Amygdala (tissue), 56 donors: ENCODE data around the gene HOXA3.

Experiments
- DNase-seq, 56 donors: peaks; one replicate each; lab custom pipeline; 2025; lab: John Stamatoyannopoulos, UW

Gene HOXA3

DNA sequence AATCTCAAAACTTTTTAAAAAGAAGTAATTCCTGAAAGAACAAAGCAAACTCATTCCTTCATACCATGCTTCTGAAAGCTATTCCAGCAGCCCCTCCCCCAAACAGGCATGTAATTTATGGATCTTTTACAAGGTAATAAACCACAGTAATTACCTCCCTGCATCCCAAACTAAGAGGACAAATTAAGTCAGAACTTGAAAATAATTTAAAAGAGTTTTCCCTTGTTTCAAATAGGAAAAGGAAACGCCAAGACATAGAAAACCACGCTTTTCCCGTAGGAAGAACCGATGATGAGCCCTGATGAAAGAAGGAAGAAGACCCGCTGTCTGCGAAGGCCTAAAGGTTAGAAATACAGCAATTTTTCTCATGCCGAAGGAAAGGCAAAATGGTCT is 30.7 kb downstream of the HOXA3 start:
- no peak for DNase-seq

- DNase-seq: no peak
These were observed 32.9 kb downstream of the HOXA3 start for GRCh38 chr7:27119412-27119911.

GRCh38 chr7:27118580-27118979 is 33.8 kb downstream of the HOXA3 start:
- DNase-seq: no peak

- no peak for DNase-seq
These were observed 34.4 kb downstream of the HOXA3 start for GRCh38 chr7:27117887-27118491.

- DNase-seq: no peak
These were observed 35.2 kb downstream of the HOXA3 start for GRCh38 chr7:27116962-27117886.

DNA sequence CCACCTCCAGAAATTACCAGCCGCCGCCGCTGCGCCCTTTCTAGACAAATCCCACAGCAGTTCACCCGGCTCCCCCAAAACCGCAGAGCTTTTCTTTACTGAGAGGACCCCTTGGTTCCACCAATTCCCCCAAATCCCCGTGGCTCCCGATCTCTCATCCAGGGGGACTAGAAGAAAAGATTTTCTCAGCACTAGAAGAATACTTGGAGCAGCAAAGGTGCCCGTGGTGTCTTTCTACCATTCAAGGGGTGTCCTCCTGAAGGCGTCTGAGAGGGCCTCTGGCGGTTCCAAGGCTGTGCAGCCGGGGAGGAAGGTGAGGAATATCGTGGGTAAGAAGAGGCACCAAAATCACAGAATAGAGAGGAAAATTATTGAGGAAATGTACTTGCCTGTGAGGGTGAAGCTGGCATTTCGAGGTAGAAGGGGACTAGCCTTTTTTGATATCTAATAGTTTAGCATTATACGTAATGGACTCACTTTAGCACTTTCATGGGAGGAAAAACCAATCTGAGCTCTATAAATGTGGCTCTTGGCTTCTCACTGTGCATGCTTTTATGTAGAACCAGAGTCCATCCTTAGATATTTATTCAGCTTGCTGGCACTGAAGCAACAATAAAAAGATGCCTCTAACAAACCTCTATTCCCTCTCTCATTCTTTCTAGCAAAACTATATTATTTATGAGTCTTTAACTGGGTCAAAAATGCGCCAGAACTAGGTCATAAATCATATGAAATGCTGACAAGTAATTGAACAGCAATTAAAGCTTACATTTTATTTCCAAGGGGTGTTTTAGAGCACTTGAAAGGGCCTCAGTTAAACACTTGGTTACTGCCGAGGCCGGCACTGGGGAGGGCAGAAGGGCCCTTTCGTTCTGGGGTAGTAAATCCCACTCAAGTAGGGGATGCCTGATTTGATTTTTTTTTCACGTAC is 36.1 kb downstream of the HOXA3 start:
- DNase-seq: no peak

DNA sequence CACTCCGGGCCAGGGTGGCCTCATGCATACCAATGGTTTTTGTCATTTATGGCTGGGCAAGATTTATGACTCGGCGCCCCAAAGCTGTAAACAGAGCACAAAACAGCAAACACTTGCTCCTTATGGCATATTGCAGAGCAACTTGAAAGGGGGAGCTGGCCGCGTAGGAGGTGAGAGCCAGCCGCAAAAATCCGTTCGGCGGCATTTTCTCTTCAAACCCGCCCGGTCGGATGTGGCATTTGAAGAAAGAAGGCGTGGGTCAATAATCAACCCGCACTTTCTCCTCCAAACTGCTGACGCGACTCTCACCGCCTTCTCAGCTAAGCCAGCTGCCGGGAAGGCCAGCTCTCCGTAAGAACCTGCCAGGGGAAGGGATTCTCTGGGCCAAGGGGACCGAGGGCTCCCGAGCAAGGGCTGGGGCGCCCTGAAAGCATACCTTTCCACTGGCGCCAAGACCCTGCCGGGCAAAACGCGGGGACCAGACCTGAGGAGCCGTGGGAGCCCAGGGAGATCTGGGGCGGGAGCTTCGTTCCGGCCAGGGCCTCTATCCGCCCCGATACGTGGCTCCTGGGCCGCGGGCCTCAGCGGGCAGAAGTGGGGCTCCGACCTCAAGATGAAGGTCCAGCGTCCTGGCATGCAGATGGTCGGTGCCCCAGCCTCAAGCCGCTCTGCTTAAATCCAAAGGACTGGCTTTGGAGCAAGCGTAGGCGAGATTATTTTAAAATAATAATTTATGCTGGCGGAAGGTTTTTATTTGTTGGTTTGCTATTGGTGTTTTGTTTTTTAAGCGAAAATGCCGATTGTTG is 37.0 kb downstream of the HOXA3 start:
- DNase-seq: no peak

DNA sequence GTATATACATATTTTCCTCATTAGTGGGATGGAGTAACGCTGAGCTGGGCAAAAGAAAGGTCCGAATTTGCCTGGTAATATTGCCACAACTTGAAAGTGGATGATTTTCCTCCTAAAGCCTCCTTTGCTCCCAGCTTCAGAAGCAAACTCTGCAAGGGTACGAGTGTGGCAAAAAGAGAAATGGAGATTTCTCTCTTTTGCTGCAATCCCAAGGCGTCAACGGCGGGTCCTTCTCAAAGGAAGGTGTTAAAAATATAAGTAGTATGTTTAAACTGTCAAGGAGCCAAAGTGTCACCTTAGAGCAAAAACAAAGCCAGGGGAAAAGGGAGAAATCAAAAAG is 37.5 kb downstream of the HOXA3 start:
- DNase-seq: no peak

DNA sequence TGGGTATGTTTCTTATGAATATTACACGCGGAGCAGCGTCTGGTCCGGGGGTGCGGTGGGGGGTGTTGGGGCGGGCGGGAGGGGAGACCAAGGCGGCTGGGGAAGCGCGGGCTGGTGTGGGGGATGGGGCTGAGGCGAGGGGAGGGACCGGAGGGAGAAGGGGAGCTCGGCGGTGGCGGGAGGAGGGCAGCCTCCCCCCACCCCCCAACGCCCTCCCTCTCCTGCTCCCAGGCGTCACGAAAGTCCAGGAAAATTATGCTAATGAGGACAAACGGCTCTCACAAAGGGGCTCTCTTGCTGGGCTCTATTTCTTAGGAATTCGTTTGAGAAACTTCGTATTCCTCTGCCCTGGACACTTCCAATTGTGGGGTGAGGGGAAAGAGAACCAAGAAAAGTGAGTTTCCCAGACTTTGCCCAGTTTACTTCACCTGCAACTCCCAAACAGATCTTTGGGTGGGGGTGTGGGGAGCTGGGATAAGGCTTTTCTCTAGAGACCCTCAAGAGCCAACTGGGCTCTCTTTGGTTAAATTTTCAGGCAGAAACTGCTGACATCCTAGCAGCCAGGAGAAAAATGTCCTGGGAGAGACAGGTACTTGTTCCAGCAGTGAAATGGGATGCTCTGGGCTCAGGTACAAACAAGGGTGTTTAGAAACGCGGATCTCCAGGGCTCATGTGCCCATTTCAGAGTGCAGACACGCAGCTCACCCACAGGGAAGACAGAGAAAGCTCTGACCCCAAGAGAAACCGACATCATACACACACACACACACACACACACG is 38.2 kb downstream of the HOXA3 start:
- no peak for DNase-seq

DNA sequence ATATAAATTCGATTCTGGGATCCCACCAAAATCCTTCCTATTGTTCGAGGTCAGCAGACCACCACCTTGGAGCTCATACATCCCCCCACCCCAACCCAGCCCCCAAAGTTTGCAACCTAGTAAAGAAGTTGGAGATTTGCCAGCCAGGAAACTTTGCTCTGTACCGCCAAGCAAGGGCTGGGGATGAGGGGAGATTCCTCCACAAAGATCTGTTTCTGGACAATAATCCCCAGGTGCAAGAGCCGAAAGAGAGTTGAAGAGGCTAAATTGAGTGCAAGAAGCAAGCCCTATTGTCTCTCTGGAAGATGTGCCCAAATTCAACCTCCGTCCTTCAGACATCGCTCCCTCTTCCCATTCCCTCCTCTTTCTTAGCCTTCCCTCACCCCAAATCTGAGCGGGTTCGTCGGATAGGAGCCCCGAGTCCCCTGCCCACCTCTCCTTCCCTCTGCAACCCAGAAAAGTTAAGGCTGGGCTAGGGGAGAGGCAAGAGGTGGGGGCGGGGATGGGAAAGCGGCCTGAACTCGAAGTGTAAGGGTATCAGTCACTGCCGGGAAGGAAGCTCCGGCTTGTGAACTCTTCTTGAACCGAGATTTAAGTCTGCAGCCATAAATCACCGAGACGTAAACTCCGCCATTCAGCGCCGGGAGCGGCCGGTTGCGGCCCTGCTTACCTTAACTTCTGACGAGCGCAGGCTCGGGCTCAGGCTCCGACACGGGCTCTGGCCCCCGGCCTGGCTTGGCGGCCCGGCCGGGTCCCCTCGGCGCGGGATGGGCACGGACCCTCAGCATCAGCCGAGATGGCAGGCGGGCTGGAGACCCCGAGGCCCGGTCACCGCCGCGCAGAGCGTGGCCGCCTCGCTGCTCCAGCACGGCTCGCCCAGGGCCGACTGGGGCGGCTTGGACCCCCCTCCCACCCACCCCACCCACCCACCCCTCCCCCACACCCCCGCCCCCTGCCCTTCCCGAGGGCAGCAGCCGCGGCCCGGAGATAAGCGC is 39.1 kb downstream of the HOXA3 start:
- DNase-seq: no peak

DNA sequence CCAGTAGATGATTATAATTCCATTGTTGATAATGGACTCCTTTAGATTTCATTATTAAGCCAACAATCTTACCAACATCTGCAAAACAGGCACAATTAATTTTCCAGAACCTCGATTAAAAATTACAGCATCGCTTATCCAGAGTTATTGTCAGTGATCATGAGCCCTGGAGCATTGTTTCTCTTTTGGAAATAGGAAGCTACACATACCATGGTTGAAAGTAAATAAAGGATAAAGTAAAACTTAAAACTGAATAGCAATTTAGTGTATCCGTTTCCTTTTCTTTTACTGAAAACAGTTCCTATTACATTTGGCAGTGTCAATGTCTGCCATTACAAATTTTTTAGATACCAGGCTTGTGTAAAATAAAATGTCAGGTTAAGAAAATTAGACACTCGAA is 40.0 kb downstream of the HOXA3 start:
- DNase-seq: no peak

DNA sequence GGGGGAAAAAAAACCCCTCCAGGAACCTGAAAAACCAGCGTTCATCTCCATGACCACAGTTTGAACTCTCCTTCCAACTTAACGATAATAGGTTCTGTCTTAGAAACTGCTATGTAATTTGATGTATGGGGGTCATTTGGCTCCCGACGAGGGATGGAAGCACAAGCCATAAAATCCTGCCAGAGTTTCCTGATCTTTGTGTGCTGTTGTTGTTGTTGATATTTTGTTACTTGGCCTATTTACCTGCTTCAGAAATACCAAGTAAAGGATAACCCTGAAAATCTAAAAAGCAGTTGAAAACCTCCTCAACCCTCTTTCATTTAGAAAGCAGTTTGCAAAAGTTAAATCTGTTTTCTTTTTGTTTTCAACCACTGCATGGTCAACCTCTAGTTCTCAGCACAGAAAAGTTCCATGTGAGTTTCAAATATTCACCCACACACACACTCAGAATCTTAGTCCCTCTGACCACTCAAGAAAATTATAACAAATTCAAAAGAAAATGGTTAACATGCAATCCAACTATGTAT is 40.6 kb downstream of the HOXA3 start:
- no peak for DNase-seq

GRCh38 chr7:27111042-27111750 is 41.2 kb downstream of the HOXA3 start:
- DNase-seq: no peak

DNA sequence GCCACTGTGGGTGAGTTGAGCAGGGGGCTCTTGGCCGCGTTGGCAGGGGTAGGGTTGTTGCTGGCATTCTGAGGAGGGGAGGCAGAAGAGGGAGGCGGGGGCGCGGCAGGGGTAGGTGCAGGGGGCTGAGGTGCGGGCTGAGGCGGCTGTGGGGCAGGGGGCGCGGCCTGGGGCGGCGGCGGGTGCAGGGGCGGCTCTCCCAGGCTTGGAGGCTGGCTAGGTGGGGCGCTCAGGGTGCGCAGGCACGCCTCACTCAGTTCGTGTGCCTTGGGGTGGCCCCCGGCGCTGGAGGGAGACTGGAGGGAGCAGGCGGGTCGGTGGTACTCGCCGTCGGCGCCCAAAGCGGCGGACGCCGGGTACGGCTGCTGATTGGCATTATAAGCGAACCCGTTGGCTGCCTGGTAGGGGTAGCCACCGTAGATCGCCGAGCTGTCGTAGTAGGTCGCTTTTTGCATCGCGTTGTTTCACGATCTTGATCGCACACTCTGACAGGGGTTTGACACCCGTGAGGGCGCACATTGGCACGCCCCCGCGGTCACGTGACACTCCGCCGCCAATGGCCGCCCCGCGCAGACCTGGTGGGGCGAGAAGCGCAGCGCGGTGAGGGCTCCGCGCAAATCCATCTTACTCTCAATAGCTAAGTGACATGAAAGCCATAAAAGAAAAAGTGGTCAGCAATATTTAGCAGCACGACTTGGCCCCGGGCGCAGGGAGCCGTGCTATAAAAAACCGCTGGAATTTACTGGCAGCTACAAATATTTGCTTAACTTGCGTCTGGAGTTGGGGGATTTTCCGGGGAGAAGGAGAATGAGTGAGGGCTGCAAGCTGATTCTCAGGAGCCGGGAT is 42.0 kb downstream of the HOXA3 start:
- no peak for DNase-seq

GRCh38 chr7:27109466-27110185 is 42.8 kb downstream of the HOXA3 start:
- DNase-seq: no peak
